SK-N-SH (cell line): ENCODE measurements around the gene CNTN4.

Experiments
- CTCF ChIP-seq: fragments of 200-600 bp; sonication (generic); IDR thresholded peaks from 2 replicates; pipeline ENCODE4 v1.6.1; 2017; ENCODE audit warnings: antibody characterized with exemption, mild to moderate bottlenecking, moderate library complexity
- FOXJ3 ChIP-seq: sonication (generic); formaldehyde crosslinking; IDR thresholded peaks from 2 replicates; pipeline ENCODE4 v1.5.1; 2020; ENCODE audit warnings: mild to moderate bottlenecking, missing genetic modification reagents
- FOXM1 ChIP-seq: IDR thresholded peaks from 2 replicates; pipeline ENCODE4 v1.4.0; 2012; ENCODE audit warnings: low read depth, mild to moderate bottlenecking
- IRF3 ChIP-seq: fragments of 150-350 bp; IDR thresholded peaks from 2 replicates; pipeline ENCODE4 v1.6.1; 2016; ENCODE audit warnings: mild to moderate bottlenecking, low read depth, low read length
- MXI1 ChIP-seq: IDR thresholded peaks from 2 replicates; pipeline ENCODE4 v1.6.1; 2012; ENCODE audit warnings: mild to moderate bottlenecking, low read depth, low read length, improper control_type of control experiment
- NRF1 ChIP-seq: IDR thresholded peaks from 2 replicates; pipeline ENCODE4 v1.6.1; 2012; ENCODE audit warnings: low read depth, mild to moderate bottlenecking, low read length
- POLR2AphosphoS5 ChIP-seq: IDR thresholded peaks from 2 replicates; pipeline ENCODE4 v1.6.1; 2012; ENCODE audit warnings: low read depth, low read length
- RAD21 ChIP-seq: IDR thresholded peaks from 2 replicates; pipeline ENCODE4 v1.6.1; 2012; ENCODE audit warnings: mild to moderate bottlenecking, low read length
- TAF1 ChIP-seq: IDR thresholded peaks from 2 replicates; pipeline ENCODE4 v1.6.1; 2012; ENCODE audit warnings: low read depth, mild to moderate bottlenecking, low read length, moderate library complexity, borderline replicate concordance
- YY1 ChIP-seq: IDR thresholded peaks from 2 replicates; pipeline ENCODE4 v1.4.0; 2012; ENCODE audit warnings: low read depth, mild to moderate bottlenecking
- TF ChIP-seq, protein P1 (sequence below): IDR thresholded peaks from 2 replicates; pipeline ENCODE4 v1.4.0; 2012; ENCODE audit warnings: low read depth, borderline replicate concordance
- TF ChIP-seq, protein P2 (sequence below): IDR thresholded peaks from 2 replicates; pipeline ENCODE4 v1.4.0; 2012; ENCODE audit warnings: low read depth, borderline replicate concordance
- TF ChIP-seq, protein P3 (sequence below): IDR thresholded peaks from 2 replicates; pipeline ENCODE4 v1.4.0; 2012; ENCODE audit warnings: low read depth

DNA sequence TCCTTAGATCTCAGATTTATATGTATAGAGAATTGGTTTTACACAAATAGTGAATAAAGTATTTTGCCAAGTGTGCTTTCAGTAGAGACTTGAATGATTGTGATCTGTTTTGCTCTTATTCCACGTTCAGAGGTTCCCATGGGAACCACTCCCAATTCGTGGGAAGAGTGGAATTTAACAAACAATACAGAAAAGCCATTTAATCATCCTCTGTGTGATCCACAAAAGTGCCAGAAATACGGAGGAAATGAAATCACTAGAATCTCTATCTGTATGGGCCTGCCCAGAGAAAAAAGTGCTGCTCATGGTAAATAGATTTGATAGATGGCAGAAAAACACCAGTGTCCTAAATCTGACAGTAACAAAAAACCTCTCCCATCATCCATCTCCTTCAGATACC is 56.0 kb downstream of the CNTN4 start:
- TF ChIP-seq, protein P1, sequence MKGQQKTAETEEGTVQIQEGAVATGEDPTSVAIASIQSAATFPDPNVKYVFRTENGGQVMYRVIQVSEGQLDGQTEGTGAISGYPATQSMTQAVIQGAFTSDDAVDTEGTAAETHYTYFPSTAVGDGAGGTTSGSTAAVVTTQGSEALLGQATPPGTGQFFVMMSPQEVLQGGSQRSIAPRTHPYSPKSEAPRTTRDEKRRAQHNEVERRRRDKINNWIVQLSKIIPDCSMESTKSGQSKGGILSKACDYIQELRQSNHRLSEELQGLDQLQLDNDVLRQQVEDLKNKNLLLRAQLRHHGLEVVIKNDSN, result no peak
- no peak for TF ChIP-seq CTCF
- TF ChIP-seq MXI1, result no peak
- TF ChIP-seq TAF1, result no peak
- TF ChIP-seq, protein P2, sequence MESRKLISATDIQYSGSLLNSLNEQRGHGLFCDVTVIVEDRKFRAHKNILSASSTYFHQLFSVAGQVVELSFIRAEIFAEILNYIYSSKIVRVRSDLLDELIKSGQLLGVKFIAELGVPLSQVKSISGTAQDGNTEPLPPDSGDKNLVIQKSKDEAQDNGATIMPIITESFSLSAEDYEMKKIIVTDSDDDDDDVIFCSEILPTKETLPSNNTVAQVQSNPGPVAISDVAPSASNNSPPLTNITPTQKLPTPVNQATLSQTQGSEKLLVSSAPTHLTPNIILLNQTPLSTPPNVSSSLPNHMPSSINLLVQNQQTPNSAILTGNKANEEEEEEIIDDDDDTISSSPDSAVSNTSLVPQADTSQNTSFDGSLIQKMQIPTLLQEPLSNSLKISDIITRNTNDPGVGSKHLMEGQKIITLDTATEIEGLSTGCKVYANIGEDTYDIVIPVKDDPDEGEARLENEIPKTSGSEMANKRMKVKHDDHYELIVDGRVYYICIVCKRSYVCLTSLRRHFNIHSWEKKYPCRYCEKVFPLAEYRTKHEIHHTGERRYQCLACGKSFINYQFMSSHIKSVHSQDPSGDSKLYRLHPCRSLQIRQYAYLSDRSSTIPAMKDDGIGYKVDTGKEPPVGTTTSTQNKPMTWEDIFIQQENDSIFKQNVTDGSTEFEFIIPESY, result no peak
- no peak for TF ChIP-seq FOXJ3 (CRISPR knock-in tag)
- no peak for TF ChIP-seq POLR2AphosphoS5
- TF ChIP-seq, protein P3, sequence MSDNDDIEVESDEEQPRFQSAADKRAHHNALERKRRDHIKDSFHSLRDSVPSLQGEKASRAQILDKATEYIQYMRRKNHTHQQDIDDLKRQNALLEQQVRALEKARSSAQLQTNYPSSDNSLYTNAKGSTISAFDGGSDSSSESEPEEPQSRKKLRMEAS, result no peak
- no peak for TF ChIP-seq FOXM1
- TF ChIP-seq NRF1, result no peak
- TF ChIP-seq YY1, result no peak
- TF ChIP-seq RAD21, result no peak
- TF ChIP-seq IRF3, result no peak
